Testis (tissue), 3 donors: ENCODE data around the gene GHRH. TPM values are rescaled to one million over a fixed set of nuclear protein-coding genes. Genes with fewer than 3 reads are reported as not detected.

Experiments used
- DNase-seq: peaks from one replicate; pipeline ENCODE4 v3.0.0-alpha.2; 2019
- H3K27ac ChIP-seq, 2 donors: fragments of 200-600 bp; sonication (generic); one replicate each; pipeline ENCODE4 v1.5.1; 2019
- H3K27me3 ChIP-seq: fragments of 200-600 bp; sonication (generic); one replicate; pipeline ENCODE4 v1.5.1; 2019
- H3K36me3 ChIP-seq: fragments of 200-600 bp; sonication (generic); one replicate; pipeline ENCODE4 v1.5.1; 2017; ENCODE audit warnings: low read depth; ENCODE audit errors: missing control alignments
- H3K4me1 ChIP-seq: fragments of 200-600 bp; sonication (generic); one replicate; pipeline ENCODE4 v1.5.1; 2019
- H3K4me3 ChIP-seq, 2 donors: fragments of 200-600 bp; sonication (generic); one replicate each; pipeline ENCODE4 v1.5.1; 2017 to 2019
- H3K9me3 ChIP-seq: fragments of 200-600 bp; sonication (generic); one replicate; pipeline ENCODE4 v1.5.1; 2017
- POLR2A ChIP-seq: fragments of 450-650 bp; IDR thresholded peaks from one replicate; pipeline ENCODE4 v1.6.1; 2017; ENCODE audit warnings: antibody characterized with exemption, mild to moderate bottlenecking, moderate library complexity
- WGBS, 2 donors: methylation state at CpG; one replicate each; pipeline ENCODE4 v1.1.5; 2018; 5-methylcytosine and 5-hydroxymethylcytosine counted together
- intact Hi-C: fragments of 100-400 bp; cut with DNase I; formaldehyde crosslinking; loops from one replicate; pipeline ENCODE4 v1.15.1; 2023; ENCODE audit warnings: low total_unique reads
- polyA plus RNA-seq: library from polyadenylated mRNA; stranded (reverse); fragments of 350-450 nt; fragmentation: Illumina TruSeq; extraction: RNeasy Lipid Tissue Mini Kit (QIAGEN cat#74804); gene quantifications from one replicate; pipeline ENCODE4 v1.2.3, GENCODE V29; 2014; ENCODE audit warnings: low read depth, low replicate concordance; ENCODE audit not compliant: insufficient read depth
- total RNA-seq, 2 donors: library from RNA; depleted of rRNA; stranded (reverse); fragments of >200 nt; gene quantifications; one replicate each; pipeline ENCODE4 v1.2.3, GENCODE V29; 2016
- TF ChIP-seq, protein P1 (sequence below), 3 experiments: fragments of 450-650 bp in 2 of 3; fragments of 200-600 bp in 1 of 3; sonication (generic) in 1 of 3; IDR thresholded peaks; one replicate each; pipeline ENCODE4 v1.5.1; 2016 to 2019; ENCODE audit warnings: antibody characterized with exemption in 3 of 3, mild to moderate bottlenecking in 2 of 3, moderate library complexity in 1 of 3

GHRH gene
- total and polyA plus RNA-seq, 3 donors from 2014 or later, result not detected

DNA sequence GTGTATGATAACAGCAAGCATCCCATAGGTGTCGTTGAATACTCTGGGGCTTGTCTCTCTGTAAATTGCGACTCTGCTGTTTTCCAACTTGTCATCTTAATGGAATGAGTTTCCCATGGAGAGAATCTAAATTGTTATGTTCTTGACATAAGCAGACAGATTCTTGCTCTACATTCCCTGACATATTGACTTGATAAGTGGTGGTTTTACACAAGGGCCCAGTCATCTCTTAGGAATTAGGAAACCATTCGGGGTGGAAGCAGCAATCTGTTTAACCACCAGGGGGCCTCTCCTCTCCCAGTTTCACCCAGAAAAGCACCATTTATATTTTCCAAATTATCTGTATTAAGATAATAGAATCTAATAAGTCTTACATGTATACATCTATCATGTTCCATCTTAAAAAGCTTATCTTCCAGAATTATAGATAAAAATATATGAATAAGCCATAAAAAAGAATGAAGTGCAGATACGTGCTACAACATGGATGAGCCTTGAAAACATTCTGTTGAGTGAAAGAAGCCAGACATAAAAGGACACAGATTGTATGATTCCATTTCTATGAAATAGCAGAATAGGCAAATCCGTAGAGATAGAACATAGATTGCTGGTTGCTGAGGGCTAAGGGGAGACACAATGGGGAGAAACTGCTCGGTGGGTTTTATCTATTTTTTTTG lies 59.2 kb downstream of the GHRH start:
- Histone ChIP-seq H3K36me3 (no peaks in the 10 kb centered on the region), H3K4me1 (peaks cover 3% of the 10 kb centered on the region), H3K4me3 (no peak overlapping the region), H3K27ac (peak overlapping the region in 1 of 2 donors; percentile 33), H3K27me3 (no peaks in the 10 kb centered on the region), H3K9me3 (no peaks in the 10 kb centered on the region)
- 70 to 75% methylated on average over 6 of the region's 6 CpGs for WGBS, 2 donors
- intact Hi-C loops, result loop anchor here (5.0 kb wide), 1 partner anchor 335 kb away; no protein-coding TSS in a partner anchor
- DNase-seq, result peak; percentile 57
- TF ChIP-seq, protein P1, sequence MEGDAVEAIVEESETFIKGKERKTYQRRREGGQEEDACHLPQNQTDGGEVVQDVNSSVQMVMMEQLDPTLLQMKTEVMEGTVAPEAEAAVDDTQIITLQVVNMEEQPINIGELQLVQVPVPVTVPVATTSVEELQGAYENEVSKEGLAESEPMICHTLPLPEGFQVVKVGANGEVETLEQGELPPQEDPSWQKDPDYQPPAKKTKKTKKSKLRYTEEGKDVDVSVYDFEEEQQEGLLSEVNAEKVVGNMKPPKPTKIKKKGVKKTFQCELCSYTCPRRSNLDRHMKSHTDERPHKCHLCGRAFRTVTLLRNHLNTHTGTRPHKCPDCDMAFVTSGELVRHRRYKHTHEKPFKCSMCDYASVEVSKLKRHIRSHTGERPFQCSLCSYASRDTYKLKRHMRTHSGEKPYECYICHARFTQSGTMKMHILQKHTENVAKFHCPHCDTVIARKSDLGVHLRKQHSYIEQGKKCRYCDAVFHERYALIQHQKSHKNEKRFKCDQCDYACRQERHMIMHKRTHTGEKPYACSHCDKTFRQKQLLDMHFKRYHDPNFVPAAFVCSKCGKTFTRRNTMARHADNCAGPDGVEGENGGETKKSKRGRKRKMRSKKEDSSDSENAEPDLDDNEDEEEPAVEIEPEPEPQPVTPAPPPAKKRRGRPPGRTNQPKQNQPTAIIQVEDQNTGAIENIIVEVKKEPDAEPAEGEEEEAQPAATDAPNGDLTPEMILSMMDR (IDR thresholded peaks at IDR 0.05), result peak; percentile 49 to 81 (median 67)
- no peak for TF ChIP-seq POLR2A

DNA sequence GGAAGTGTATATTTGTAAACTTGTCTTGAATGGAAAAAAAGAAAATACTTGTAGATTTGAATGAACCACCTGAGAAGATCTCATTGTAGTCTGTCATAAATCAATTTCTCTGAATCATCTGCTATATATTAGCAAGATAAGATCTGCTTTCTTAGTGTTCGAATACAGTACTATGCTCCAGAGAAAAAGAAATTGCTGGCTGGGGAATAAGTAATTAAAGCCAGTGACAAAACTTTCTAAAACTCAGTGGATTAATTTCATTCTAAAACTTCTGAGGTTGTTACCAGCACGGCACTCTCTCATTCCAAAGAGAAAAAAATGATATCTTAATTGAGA lies 59.8 kb downstream of the GHRH start:
- DNase-seq, result no peak
- Histone ChIP-seq H3K27me3 (no peaks in the 10 kb centered on the region), H3K9me3 (no peaks in the 10 kb centered on the region), H3K36me3 (no peaks in the 10 kb centered on the region), H3K27ac (peak overlapping the region in 1 of 2 donors; percentile 33), H3K4me1 (peaks cover 2% of the 10 kb centered on the region), H3K4me3 (no peak overlapping the region)
- 65 to 70% methylated on average over 2 of the region's 2 CpGs for WGBS, 2 donors
- intact Hi-C loops, result loop anchor here (5.0 kb wide), 1 partner anchor 336 kb away; no protein-coding TSS in a partner anchor
- TF ChIP-seq POLR2A, result no peak
- TF ChIP-seq, protein P1 (IDR thresholded peaks at IDR 0.05), result no peak

Other genes starting within 250 kb of the GHRH start
- gene RBL1, start 165.8 kb downstream of the GHRH start, total RNA-seq, result 10 to 100 TPM; 14.2 to 15.3 TPM
- gene RBL1, start 165.8 kb downstream of the GHRH start, polyA plus RNA-seq, result 6.0 TPM
- gene RPN2, start 82.5 kb downstream of the GHRH start, total RNA-seq, result 100 to 1,000 TPM; 200 to 235 TPM
- 284 TPM for gene RPN2, start 82.5 kb downstream of the GHRH start, polyA plus RNA-seq
- 10 to 100 TPM; 36.6 to 43.5 TPM for gene MROH8, start 82.3 kb downstream of the GHRH start, total RNA-seq
- 93.8 TPM for gene MROH8, start 82.3 kb downstream of the GHRH start, polyA plus RNA-seq
- gene MANBAL, start 27.8 kb upstream of the GHRH start, total RNA-seq, result 10 to 100 TPM; 42.4 to 68.4 TPM
- gene MANBAL, start 27.8 kb upstream of the GHRH start, polyA plus RNA-seq, result 92.4 TPM
- gene SRC, start 84.3 kb upstream of the GHRH start, total RNA-seq, result 100 to 1,000 TPM; 143 to 179 TPM
- gene SRC, start 84.3 kb upstream of the GHRH start, polyA plus RNA-seq, result 90.3 TPM